GM12878 (cell line): ENCODE measurements around the gene ODAD4. TPM values are rescaled to one million over a fixed set of nuclear protein-coding genes. Genes with fewer than 3 reads are reported as not detected.

Source experiments
- ATAC-seq: fragments of 200-7000 bp; cut with Tn5 transposase; 3 replicates; pipeline ENCODE4 v1.9.1; 2020; ENCODE audit warnings: mild to moderate bottlenecking, moderate library complexity
- BruUV-seq: library from RNA; stranded (reverse); fragments of 400-500 nt; replicated peaks from 2 replicates; lab custom pipeline; 2021; lab: Mats Ljungman, UMichigan
- CTCF ChIA-PET: fragments of 300-600 bp; sonication (Branson Sonifier 250); formaldehyde crosslinking; extraction: SDS; loops from one replicate; lab custom pipeline; 2021; ENCODE audit warnings: inconsistent platforms; lab: Yijun Ruan, JAX
- POLR2A ChIA-PET: fragments of 350-600 bp; formaldehyde crosslinking; extraction: SDS; loops from one replicate; lab custom pipeline; 2021; ENCODE audit warnings: inconsistent platforms; lab: Charles Lee
- RAD21 ChIA-PET: fragments of 300-600 bp; sonication (Branson Sonifier 250); formaldehyde crosslinking; loops from one replicate; lab custom pipeline; 2023; ENCODE audit warnings: antibody characterized with exemption; ENCODE audit not compliant: unreplicated experiment; lab: Charles Lee
- SMC1A ChIA-PET: fragments of 300-600 bp; sonication (Branson Sonifier 250); formaldehyde crosslinking; loops from one replicate; lab custom pipeline; 2023; ENCODE audit not compliant: unreplicated experiment, uncharacterized antibody; lab: Charles Lee
- DNase-seq: peaks from one replicate; pipeline ENCODE4 v3.0.0-alpha.2; 2011; ENCODE audit warnings: low read depth, low spot score
- FAIRE-seq: peaks from 3 replicates; lab custom pipeline; 2011; peaks lifted over from hg19 to GRCh38; lab: Jason Lieb, UNC
- H2AFZ ChIP-seq: 2 replicates; pipeline ENCODE4 v1.6.0; 2011; ENCODE audit warnings: low read depth, low read length, control low read depth; ENCODE audit not compliant: control insufficient read depth
- H3K27ac ChIP-seq: 2 replicates; pipeline ENCODE4 v1.5.1; 2011; ENCODE audit warnings: control low read depth; ENCODE audit not compliant: control insufficient read depth, insufficient read depth
- H3K27me3 ChIP-seq, 2 experiments: replicated peaks in 1 of 2; 2 replicates each; pipeline versions ENCODE4 v1.6.0 to v1.6.1; 2011; ENCODE audit warnings: low read length in 1 of 2; ENCODE audit not compliant: control insufficient read depth in 2 of 2, insufficient read depth in 2 of 2
- H3K36me3 ChIP-seq, 2 experiments: 2 replicates each; pipeline ENCODE4 v1.5.1; 2011; ENCODE audit warnings: low read length in 1 of 2; ENCODE audit not compliant: control insufficient read depth in 2 of 2, insufficient read depth in 2 of 2
- H3K4me1 ChIP-seq: 2 replicates; pipeline ENCODE4 v1.6.1; 2011; ENCODE audit warnings: mild to moderate bottlenecking, low read length, moderate library complexity, mixed read lengths; ENCODE audit not compliant: control insufficient read depth, insufficient read depth
- H3K4me2 ChIP-seq: 2 replicates; pipeline ENCODE4 v1.6.0; 2011; ENCODE audit warnings: control low read depth; ENCODE audit not compliant: control insufficient read depth, insufficient read depth
- H3K4me3 ChIP-seq: fragments of 200-600 bp; sonication (generic); 2 replicates; pipeline ENCODE4 v1.5.1; 2016
- H3K79me2 ChIP-seq: 2 replicates; pipeline ENCODE4 v1.6.0; 2011; ENCODE audit warnings: low read length; ENCODE audit not compliant: control insufficient read depth, insufficient read depth
- H3K9ac ChIP-seq: 2 replicates; pipeline ENCODE4 v1.8.0; 2011; ENCODE audit warnings: low read length, control low read depth, mixed read lengths; ENCODE audit not compliant: control insufficient read depth, insufficient read depth
- H3K9me3 ChIP-seq: replicated peaks from 3 replicates; pipeline ENCODE4 v1.5.1; 2011; ENCODE audit warnings: mild to moderate bottlenecking, low read length; ENCODE audit not compliant: control insufficient read depth, insufficient read depth
- H4K20me1 ChIP-seq: 2 replicates; pipeline ENCODE4 v1.6.0; 2011; ENCODE audit not compliant: control insufficient read depth, insufficient read depth
- BCLAF1 ChIP-seq: fragments of 450-650 bp; IDR thresholded peaks from 2 replicates; pipeline ENCODE4 v1.6.1; 2017; ENCODE audit warnings: antibody characterized with exemption, mild to moderate bottlenecking, moderate library complexity
- CEBPB ChIP-seq, 2 experiments: fragments of 150-350 bp in 1 of 2; IDR thresholded peaks; 2 replicates each; pipeline ENCODE4 v1.6.1; 2012 to 2014; ENCODE audit warnings: low read depth in 2 of 2, low read length in 2 of 2, borderline replicate concordance in 1 of 2, inconsistent platforms in 1 of 2
- CHD1 ChIP-seq: IDR thresholded peaks from 2 replicates; pipeline ENCODE4 v1.6.1; 2012; ENCODE audit warnings: low read depth, low read length, improper control_type of control experiment
- CHD4 ChIP-seq: fragments of 200-600 bp; sonication (generic); IDR thresholded peaks from 2 replicates; pipeline ENCODE4 v1.6.1; 2016; ENCODE audit warnings: mild to moderate bottlenecking
- CREM ChIP-seq: IDR thresholded peaks from 2 replicates; pipeline ENCODE4 v1.6.1; 2014; ENCODE audit warnings: antibody characterized with exemption, low read depth
- HCFC1 ChIP-seq: fragments of 150-350 bp; IDR thresholded peaks from 2 replicates; pipeline ENCODE4 v1.6.1; 2014; ENCODE audit warnings: low read length
- IRF3 ChIP-seq: fragments of 450-650 bp; IDR thresholded peaks from 2 replicates; pipeline ENCODE4 v1.6.1; 2014; ENCODE audit warnings: mild to moderate bottlenecking
- IRF5 ChIP-seq: fragments of 450-650 bp; IDR thresholded peaks from 2 replicates; pipeline ENCODE4 v1.6.1; 2017; ENCODE audit warnings: borderline replicate concordance
- KDM1A ChIP-seq: fragments of 200-600 bp; sonication (generic); IDR thresholded peaks from 2 replicates; pipeline ENCODE4 v1.6.1; 2016; ENCODE audit warnings: borderline replicate concordance
- MEF2A ChIP-seq: IDR thresholded peaks from 2 replicates; pipeline ENCODE4 v1.6.1; 2011; ENCODE audit warnings: low read depth, mild to moderate bottlenecking, low read length, moderate library complexity; ENCODE audit not compliant: insufficient read depth
- NFYB ChIP-seq: IDR thresholded peaks from 2 replicates; pipeline ENCODE4 v1.6.1; 2011; ENCODE audit warnings: low read depth, mild to moderate bottlenecking, low read length, improper control_type of control experiment, moderate library complexity; ENCODE audit not compliant: insufficient read depth
- PML ChIP-seq: IDR thresholded peaks from 2 replicates; pipeline ENCODE4 v1.6.1; 2012; ENCODE audit warnings: low read length, inconsistent platforms
- RBBP5 ChIP-seq: fragments of 200-600 bp; sonication (generic); conservative IDR thresholded peaks from 2 replicates; pipeline ENCODE4 v1.6.1; 2016
- RELA ChIP-seq: fragments of 450-650 bp; IDR thresholded peaks from 2 replicates; pipeline ENCODE4 v1.8.0; 2014; ENCODE audit warnings: borderline replicate concordance; ENCODE audit not compliant: partially characterized antibody
- SP1 ChIP-seq: IDR thresholded peaks from one replicate; pipeline ENCODE4 v1.6.1; 2011; ENCODE audit warnings: low read depth, low read length
- SPI1 ChIP-seq: IDR thresholded peaks from 2 replicates; pipeline ENCODE4 v1.6.1; 2011; ENCODE audit warnings: low read depth, mild to moderate bottlenecking, low read length, moderate library complexity, borderline replicate concordance; ENCODE audit not compliant: insufficient read depth
- SREBF2 ChIP-seq: IDR thresholded peaks from 2 replicates; pipeline ENCODE4 v1.6.1; 2012; ENCODE audit warnings: mild to moderate bottlenecking, low read length
- TAF1 ChIP-seq: IDR thresholded peaks from 2 replicates; pipeline ENCODE4 v1.6.1; 2011; ENCODE audit warnings: mild to moderate bottlenecking, low read depth, low read length, borderline replicate concordance
- YBX1 ChIP-seq: fragments of 450-650 bp; IDR thresholded peaks from 2 replicates; pipeline ENCODE4 v1.6.1; 2016; ENCODE audit warnings: antibody characterized with exemption
- WGBS: methylation state at CpG from one replicate; pipeline ENCODE4 v1.1.6; 2016; ENCODE audit warnings: low lambda C conversion rate; ENCODE audit not compliant: insufficient replicate concordance, insufficient coverage; ENCODE audit errors: missing lambda C conversion rate; 5-methylcytosine and 5-hydroxymethylcytosine counted together
- in situ Hi-C: fragments of 300-500 bp; cut with MboI; formaldehyde crosslinking; loops from 9 replicates; pipeline ENCODE4 v1.14.3; 2018; ENCODE audit warnings: mixed read lengths
- intact Hi-C: fragments of 100-400 bp; cut with micrococcal nuclease; formaldehyde crosslinking; loops from one replicate; pipeline ENCODE4 v1.14.2; 2022; ENCODE audit not compliant: unreplicated experiment
- polyA plus RNA-seq, 11 experiments: library from polyadenylated mRNA; depleted of rRNA in 4 of 11; unstranded in 6 of 11; stranded (reverse) in 5 of 11; fragments of >200 nt; fragmentation: Nextera tagmentation in 4 of 11; fragmentation: Illumina TruSeq in 1 of 11; extraction: Ambion mirVana in 4 of 11; extraction: Trizol in 1 of 11; gene quantifications; 1 replicate in 1 of 11; 2 replicates in 10 of 11; pipeline versions ENCODE4 v1.2.1 to v1.2.3, GENCODE V29; 2011 to 2016; ENCODE audit warnings: inconsistent platforms in 2 of 11, missing spikeins in 2 of 11, low read depth in 1 of 11
- total RNA-seq, 4 experiments: library from RNA; depleted of rRNA in 3 of 4; stranded (reverse); fragments of >200 nt in 3 of 4; fragmentation: Illumina TruSeq in 1 of 4; extraction: Trizol in 1 of 4; gene quantifications; 2 replicates each; pipeline versions ENCODE4 v1.2.1 to v1.2.3, GENCODE V29; 2013 to 2021

Gene ODAD4
- total and polyA plus RNA-seq, 10 of the 15 experiments (the other 5 are each of a cell fraction or from before 2014, with no cell fraction given) = 0.10 to 0.73 (median 0.35) TPM

- TF ChIP-seq RBBP5 (no peak), PML (no peak), IRF3 (no peak)
Observed at GRCh38 chr17:42000413-42001133, 70.2 kb downstream of the ODAD4 start (continued).

GRCh38 chr17:42001729-42002128, 71.3 kb downstream of the ODAD4 start:
- POLR2A ChIA-PET = no interaction called here
- no TSS peak for BruUV-seq
- TF ChIP-seq YBX1 (no peak), MEF2A (no peak), CEBPB (IDR thresholded peaks at IDR 0.05; ENCODE audit: borderline replicate concordance in 1 of 2, low read depth in 2 of 2, low read length in 2 of 2) (no peak), SREBF2 (no peak), SP1 (no peak), IRF5 (no peak), HCFC1 (no peak), KDM1A (no peak), BCLAF1 (no peak), RELA (no peak), NFYB (no peak), SPI1 (no peak), CHD4 (no peak), TAF1 (no peak), CREM (no peak), CHD1 (no peak)

More at GRCh38 chr17:42001729-42002128, 71.3 kb downstream of the ODAD4 start:
- WGBS = 97% methylated on average over 2 of the region's 2 CpGs
- Histone ChIP-seq H2AFZ (no peak overlapping the region), H3K27me3 (no peaks in the 10 kb centered on the region), H3K4me1 (peaks cover 12% of the 10 kb centered on the region), H3K9me3 (no peaks in the 10 kb centered on the region), H4K20me1 (no peaks in the 10 kb centered on the region; the same call in 1 of the 2 replicates), H3K4me3 (no peak overlapping the region), H3K4me2 (no peak overlapping the region), H3K9ac (no peak overlapping the region), H3K27ac (no peak overlapping the region), H3K79me2 (peaks cover 37% of the 10 kb centered on the region), H3K36me3 (peaks cover 21 to 50% of the 10 kb centered on the region in 2 experiments)
- no peak for DNase-seq
- RAD21 ChIA-PET = no interaction called here
- no peak for FAIRE-seq
- CTCF ChIA-PET = interaction anchor here (2.0 kb wide), 1 partner anchor 18 kb away, joined by 7 read pairs; the partner anchor contains the start of gene NKIRAS2
- in situ Hi-C loops (loop anchor here (25.0 kb wide), 1 partner anchor 1211 kb away; the partner anchor contains the start of gene TMEM106A), intact Hi-C loops (no loop called here)
- ATAC-seq = no peak
- SMC1A ChIA-PET = no interaction called here
